ENCODE measurements around the gene CHAC2.

DNA sequence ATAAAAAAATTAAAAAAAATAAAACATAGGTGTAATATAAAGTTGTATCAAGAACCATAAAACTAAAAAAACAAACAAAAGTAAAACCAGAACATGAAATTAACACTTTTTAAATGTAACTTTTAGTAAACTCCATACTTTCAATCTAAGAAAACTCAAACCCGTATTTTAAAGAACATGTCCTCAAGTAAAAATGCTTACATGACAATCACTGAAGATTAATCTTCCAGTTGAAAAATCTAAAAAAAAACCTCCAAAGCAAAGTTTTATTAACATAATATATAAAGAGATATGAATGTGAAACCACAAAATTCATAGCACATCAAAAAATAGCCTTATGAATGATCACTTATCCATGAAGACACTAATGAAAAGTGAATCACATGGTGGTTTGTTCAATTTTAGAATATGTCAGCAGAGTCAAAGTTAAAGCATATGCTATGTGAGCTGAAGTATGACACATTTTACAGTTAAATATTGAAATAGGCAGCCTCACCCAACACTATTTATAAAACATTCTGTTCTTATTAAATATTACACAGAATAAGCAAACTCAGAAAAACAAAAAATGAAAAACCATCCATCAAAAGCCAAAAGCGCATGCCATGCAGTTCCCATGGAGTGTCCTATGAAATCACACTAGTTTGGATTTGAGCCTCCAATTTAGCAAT, 23.1 kb upstream of the CHAC2 start:
- TF ChIP-seq, protein P1, sequence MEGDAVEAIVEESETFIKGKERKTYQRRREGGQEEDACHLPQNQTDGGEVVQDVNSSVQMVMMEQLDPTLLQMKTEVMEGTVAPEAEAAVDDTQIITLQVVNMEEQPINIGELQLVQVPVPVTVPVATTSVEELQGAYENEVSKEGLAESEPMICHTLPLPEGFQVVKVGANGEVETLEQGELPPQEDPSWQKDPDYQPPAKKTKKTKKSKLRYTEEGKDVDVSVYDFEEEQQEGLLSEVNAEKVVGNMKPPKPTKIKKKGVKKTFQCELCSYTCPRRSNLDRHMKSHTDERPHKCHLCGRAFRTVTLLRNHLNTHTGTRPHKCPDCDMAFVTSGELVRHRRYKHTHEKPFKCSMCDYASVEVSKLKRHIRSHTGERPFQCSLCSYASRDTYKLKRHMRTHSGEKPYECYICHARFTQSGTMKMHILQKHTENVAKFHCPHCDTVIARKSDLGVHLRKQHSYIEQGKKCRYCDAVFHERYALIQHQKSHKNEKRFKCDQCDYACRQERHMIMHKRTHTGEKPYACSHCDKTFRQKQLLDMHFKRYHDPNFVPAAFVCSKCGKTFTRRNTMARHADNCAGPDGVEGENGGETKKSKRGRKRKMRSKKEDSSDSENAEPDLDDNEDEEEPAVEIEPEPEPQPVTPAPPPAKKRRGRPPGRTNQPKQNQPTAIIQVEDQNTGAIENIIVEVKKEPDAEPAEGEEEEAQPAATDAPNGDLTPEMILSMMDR (IDR thresholded peaks at IDR 0.05 in 2 of 3, conservative IDR thresholded peaks at IDR 0.05 in 1 of 3; ENCODE audit: borderline replicate concordance in 1 of 3, insufficient read depth in 1 of 3, low read depth in 2 of 3, low read length in 2 of 3): no peak
- TF ChIP-seq EZH2 (IDR thresholded peaks at IDR 0.05): no peak
- no peak for TF ChIP-seq FOSL1 (IDR thresholded peaks at IDR 0.05; ENCODE audit: low read depth)
- no peak for TF ChIP-seq JUND (IDR thresholded peaks at IDR 0.05)
- no peak for TF ChIP-seq SP1 (IDR thresholded peaks at IDR 0.05; ENCODE audit: low read depth)
- no peak for TF ChIP-seq YY1 (IDR thresholded peaks at IDR 0.05; ENCODE audit: extremely low read depth, insufficient replicate concordance, low read depth, low read length)
- TF ChIP-seq, protein P2, sequence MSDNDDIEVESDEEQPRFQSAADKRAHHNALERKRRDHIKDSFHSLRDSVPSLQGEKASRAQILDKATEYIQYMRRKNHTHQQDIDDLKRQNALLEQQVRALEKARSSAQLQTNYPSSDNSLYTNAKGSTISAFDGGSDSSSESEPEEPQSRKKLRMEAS (IDR thresholded peaks at IDR 0.05): no peak
- no peak for TF ChIP-seq POLR2AphosphoS5 (IDR thresholded peaks at IDR 0.05; ENCODE audit: low read depth, low read length)
- no peak for TF ChIP-seq POLR2A (IDR thresholded peaks at IDR 0.05; ENCODE audit: borderline replicate concordance, extremely low read depth, insufficient read depth, insufficient read length)
- no peak for TF ChIP-seq REST (IDR thresholded peaks at IDR 0.05; ENCODE audit: low read depth)
- no peak for TF ChIP-seq ELF1 (IDR thresholded peaks at IDR 0.05; ENCODE audit: borderline replicate concordance, low read depth)
